Astrocyte of the spinal cord (primary cell): Measurements from ENCODE around the gene AGRN.
"Not testable (repeated sequence)": the region's sequence is repeated elsewhere in the genome, so short reads cannot be mapped to it uniquely, and the experiment has no call there.

Source experiments
- DNase-seq: peaks from one replicate; pipeline ENCODE4 v3.0.0; 2011; ENCODE audit warnings: low read depth, low spot score
- H3K4me3 ChIP-seq: 2 replicates; pipeline ENCODE4 v1.5.1; 2011; ENCODE audit warnings: low read depth, mild to moderate bottlenecking, low read length, moderate library complexity
- in situ Hi-C: cut with HindIII; loops from 2 replicates; pipeline ENCODE4 v1.10.0; 2017; ENCODE audit warnings: low sequenced_read_pairs
- TF ChIP-seq, protein P1 (sequence below): IDR thresholded peaks from 2 replicates; pipeline ENCODE4 v1.5.1; 2012; ENCODE audit warnings: low read depth, mild to moderate bottlenecking, low read length, inconsistent platforms

AGRN gene

GRCh38 chr1:1024149-1024770 lies 4.3 kb downstream of the AGRN start:
- H3K4me3 ChIP-seq = no peak overlapping the region
- TF ChIP-seq, protein P1, sequence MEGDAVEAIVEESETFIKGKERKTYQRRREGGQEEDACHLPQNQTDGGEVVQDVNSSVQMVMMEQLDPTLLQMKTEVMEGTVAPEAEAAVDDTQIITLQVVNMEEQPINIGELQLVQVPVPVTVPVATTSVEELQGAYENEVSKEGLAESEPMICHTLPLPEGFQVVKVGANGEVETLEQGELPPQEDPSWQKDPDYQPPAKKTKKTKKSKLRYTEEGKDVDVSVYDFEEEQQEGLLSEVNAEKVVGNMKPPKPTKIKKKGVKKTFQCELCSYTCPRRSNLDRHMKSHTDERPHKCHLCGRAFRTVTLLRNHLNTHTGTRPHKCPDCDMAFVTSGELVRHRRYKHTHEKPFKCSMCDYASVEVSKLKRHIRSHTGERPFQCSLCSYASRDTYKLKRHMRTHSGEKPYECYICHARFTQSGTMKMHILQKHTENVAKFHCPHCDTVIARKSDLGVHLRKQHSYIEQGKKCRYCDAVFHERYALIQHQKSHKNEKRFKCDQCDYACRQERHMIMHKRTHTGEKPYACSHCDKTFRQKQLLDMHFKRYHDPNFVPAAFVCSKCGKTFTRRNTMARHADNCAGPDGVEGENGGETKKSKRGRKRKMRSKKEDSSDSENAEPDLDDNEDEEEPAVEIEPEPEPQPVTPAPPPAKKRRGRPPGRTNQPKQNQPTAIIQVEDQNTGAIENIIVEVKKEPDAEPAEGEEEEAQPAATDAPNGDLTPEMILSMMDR = no peak
- no peak for DNase-seq
- in situ Hi-C loops = no loop called here

GRCh38 chr1:1024771-1025699 lies 5.1 kb downstream of the AGRN start:
- TF ChIP-seq, protein P1 = no peak
- H3K4me3 ChIP-seq = no peak overlapping the region
- in situ Hi-C loops = no loop called here
- peak; percentile 34 for DNase-seq

DNA sequence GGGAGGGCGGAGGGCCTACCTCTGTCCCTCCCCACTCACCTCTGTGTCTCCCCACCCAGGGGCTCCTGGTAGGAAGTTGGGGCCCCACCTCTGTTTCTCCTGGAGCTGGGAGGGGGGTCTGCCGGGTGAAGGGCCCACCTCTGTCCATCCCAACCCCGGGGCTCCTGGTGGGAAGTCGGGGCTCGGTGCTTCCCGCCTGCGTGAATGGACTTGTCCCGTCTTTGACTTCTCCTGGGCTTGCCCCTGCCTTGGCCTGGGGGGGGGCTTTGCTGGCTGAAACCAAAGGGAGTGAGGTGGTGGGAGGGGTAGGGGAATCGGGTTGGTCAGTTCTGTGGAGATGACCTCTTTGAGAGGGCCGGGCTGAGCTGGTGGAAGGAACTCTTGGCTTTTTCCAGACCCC lies 5.8 kb downstream of the AGRN start:
- H3K4me3 ChIP-seq = no peak overlapping the region
- in situ Hi-C loops = no loop called here
- TF ChIP-seq, protein P1 = no peak
- no peak for DNase-seq

- in situ Hi-C loops = no loop called here
Observed at GRCh38 chr1:1026599-1027413, 6.9 kb downstream of the AGRN start.

GRCh38 chr1:1027791-1028190 lies 7.9 kb downstream of the AGRN start:
- TF ChIP-seq, protein P1 = no peak
- no peak overlapping the region for H3K4me3 ChIP-seq
- no peak for DNase-seq
- in situ Hi-C loops = no loop called here

More at GRCh38 chr1:1026599-1027413, 6.9 kb downstream of the AGRN start:
- TF ChIP-seq, protein P1 = no peak
- no peak overlapping the region for H3K4me3 ChIP-seq
- peak; percentile 9 for DNase-seq

DNA sequence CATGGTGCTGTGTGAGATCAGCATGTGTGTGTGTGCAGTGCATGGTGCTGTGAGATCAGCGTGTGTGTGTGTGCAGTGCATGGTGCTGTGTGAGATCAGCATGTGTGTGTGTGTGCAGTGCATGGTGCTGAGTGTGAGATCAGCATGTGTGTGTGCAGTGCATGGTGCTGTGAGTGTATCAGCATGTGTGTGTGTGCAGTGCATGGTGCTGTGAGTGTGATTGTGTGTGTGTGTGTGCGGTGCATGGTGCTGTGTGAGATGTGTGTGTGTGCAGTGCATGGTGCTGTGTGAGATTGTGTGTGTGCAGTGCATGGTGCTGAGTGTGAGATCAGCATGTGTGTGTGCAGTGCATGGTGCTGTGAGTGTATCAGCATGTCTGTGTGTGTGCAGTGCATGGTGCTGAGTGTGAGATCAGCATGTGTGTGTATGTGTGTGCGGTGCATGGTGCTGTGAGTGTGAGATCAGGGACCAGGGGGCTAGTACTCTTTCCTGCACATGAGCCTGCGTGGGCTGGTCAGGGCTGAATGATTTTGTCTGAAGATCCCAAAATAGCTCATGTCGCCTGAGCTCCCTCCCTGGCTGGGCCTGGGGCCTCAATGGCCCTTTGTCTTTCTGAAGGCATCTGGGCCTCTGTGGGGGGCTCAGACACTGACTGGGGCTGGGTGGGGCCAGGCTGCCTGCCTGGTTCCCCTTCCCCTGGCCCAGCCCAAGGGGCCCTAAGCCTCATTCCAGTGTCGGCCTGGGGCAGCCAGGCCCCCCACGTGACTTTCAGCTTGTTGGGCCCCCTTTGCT lies 11.1 kb downstream of the AGRN start:
- H3K4me3 ChIP-seq, DNase-seq, in situ Hi-C loops: not testable (repeated sequence)
